Fibroblast of villous mesenchyme (primary cell): Measurements from ENCODE around the gene CA5A. TPM values are rescaled to one million over a fixed set of nuclear protein-coding genes. Genes with fewer than 3 reads are reported as not detected.

Experiments used
- DNase-seq: peaks from one replicate; pipeline ENCODE4 v3.0.0-alpha.2; 2010; ENCODE audit warnings: low read depth
- H3K4me3 ChIP-seq: 2 replicates; pipeline ENCODE4 v1.5.1; 2011; ENCODE audit warnings: low read depth, mild to moderate bottlenecking, low read length
- CTCF ChIP-seq: IDR thresholded peaks from 2 replicates; pipeline ENCODE4 v1.5.1; 2012; ENCODE audit warnings: low read depth, mild to moderate bottlenecking, low read length; ENCODE audit not compliant: insufficient read depth
- total RNA-seq: library from RNA; depleted of rRNA; stranded (reverse); fragments of >200 nt; gene quantifications from 2 replicates; pipeline ENCODE4 v1.2.3, GENCODE V29; 2012

The CA5A gene
- total RNA-seq, 1 donor, result not detected

- TF ChIP-seq CTCF, result no peak
- DNase-seq, result no peak
- no peak overlapping the region for H3K4me3 ChIP-seq
These were observed 43.0 kb upstream of the CA5A start for GRCh38 chr16:87979352-87979751.

GRCh38 chr16:87978127-87978526 lies 41.8 kb upstream of the CA5A start:
- no peak for TF ChIP-seq CTCF
- no peak for DNase-seq
- H3K4me3 ChIP-seq, result no peak overlapping the region

GRCh38 chr16:87976665-87977064 lies 40.3 kb upstream of the CA5A start:
- peak; percentile 52 for DNase-seq
- no peak for TF ChIP-seq CTCF
- H3K4me3 ChIP-seq, result no peak overlapping the region

GRCh38 chr16:87974178-87974577 lies 37.8 kb upstream of the CA5A start:
- no peak for DNase-seq
- H3K4me3 ChIP-seq, result no peak overlapping the region
- no peak for TF ChIP-seq CTCF

GRCh38 chr16:87973717-87974116 lies 37.4 kb upstream of the CA5A start:
- no peak for TF ChIP-seq CTCF
- DNase-seq, result no peak
- no peak overlapping the region for H3K4me3 ChIP-seq

GRCh38 chr16:87971933-87972332 lies 35.6 kb upstream of the CA5A start:
- no peak overlapping the region for H3K4me3 ChIP-seq
- no peak for DNase-seq
- no peak for TF ChIP-seq CTCF

GRCh38 chr16:87970186-87970585 lies 33.9 kb upstream of the CA5A start:
- peak; percentile 62 for DNase-seq
- TF ChIP-seq CTCF, result no peak
- H3K4me3 ChIP-seq, result no peak overlapping the region
